NCI-H2081 (cell line): ENCODE data around the gene PKP1.

Experiments
- DNase-seq, 2 experiments: peaks; one replicate each; lab custom pipeline; 2025; lab: John Stamatoyannopoulos, UW

PKP1 gene

DNA sequence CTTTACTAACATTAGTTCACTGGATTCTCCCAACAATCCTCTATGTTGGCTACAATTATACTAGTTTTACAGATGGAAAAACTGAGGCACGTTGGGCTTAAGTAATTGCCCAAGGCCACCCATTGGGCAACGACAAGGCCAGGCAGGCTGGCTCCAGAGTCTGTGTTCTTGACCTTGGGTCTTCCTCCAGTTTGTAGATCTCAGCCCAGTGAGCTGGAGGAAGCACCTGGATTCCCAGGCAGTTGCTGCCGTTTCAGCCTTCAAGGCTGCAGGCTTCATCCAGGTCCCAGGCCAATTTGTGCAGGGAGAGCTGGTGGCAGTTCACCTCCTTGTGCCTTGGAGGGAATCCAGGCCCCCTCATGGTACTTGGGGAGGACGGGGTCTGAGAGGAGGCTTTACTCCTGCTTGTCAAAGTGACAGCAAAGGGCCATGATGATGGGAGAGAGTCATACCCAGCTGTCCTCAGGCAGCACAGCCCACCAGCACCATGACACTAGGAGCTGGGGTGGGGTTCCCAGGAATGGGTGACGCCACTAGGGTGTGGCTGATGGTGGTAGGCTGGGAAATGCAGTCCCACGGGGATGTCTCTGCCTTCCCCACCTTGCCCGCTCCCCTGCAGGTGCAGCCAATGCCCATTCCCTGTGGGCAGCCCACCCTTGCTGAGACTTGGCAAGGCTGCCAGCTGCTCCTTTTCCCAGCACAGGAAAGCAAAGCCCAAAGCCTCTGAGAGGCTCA lies 27.1 kb downstream of the PKP1 start:
- DNase-seq: no peak

DNA sequence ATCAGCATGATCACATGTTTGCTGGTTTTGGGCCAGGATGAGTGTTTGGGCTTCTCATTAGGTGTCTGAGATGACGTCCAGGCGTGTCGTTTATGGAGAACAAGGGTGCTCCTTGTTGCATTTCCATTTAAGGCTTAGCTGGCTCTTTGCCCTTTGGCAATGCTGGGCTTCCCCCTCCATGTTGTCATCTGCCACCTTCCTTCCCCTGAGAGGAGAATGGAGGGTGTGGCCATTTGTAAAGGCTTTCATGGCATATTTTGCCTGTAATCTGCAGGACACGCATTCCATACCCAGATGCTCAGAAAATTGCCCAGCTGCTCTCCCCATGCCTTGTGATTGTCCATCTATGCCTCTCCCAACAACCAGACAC lies 27.7 kb downstream of the PKP1 start:
- DNase-seq: peak; percentile 81 to 91

DNA sequence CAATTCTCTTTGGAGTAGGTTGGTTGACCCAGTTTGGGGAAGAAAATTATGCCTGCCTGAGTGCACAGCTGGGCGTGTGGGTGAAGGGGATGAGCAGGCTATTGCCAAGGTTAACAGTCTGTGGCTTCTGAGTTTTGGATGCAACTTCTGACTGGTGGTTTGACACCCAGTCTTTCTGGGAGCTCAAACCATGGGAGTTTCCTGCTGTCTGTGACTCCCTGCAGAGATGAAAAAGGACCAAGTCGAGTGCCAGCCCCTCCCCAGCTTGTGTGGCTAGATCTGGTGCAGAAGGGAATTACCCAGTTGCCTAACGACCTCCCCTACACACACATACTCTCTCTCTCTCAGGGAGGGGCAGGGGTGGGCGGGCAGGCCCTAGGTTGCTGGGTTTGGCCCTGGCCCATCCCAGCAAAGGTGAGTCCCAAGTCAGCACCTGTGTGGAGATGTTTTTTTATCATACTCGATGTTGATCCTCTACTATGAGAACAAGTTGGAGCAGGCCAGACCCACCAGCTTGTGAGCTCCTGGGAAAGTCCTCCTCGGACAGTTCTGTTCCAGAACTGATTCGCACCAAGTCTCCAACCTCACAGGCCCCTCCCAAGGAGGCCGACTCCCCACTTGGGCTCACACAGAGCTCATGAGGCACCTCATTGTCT lies 28.2 kb downstream of the PKP1 start:
- DNase-seq: peak; percentile 8 to 50

DNA sequence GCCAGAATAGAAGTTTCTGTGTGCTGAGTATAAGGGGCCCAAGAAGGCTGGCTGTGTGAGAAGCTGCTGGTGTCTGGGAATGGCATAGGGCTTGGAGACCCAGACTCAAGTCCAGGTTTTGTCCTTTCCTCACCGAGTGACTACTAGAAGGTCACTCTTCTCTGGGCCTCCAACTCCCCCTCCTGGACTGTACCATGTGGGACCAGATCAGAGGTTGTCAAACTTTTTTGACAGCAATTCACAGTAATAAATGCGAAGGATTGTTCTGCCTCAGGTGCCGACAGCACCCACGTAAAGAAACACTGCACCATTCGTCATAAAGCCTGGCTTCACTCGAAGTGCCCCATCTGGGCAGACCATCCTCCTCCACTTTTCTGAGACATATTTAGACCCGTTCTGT lies 29.0 kb downstream of the PKP1 start:
- DNase-seq: no peak

DNA sequence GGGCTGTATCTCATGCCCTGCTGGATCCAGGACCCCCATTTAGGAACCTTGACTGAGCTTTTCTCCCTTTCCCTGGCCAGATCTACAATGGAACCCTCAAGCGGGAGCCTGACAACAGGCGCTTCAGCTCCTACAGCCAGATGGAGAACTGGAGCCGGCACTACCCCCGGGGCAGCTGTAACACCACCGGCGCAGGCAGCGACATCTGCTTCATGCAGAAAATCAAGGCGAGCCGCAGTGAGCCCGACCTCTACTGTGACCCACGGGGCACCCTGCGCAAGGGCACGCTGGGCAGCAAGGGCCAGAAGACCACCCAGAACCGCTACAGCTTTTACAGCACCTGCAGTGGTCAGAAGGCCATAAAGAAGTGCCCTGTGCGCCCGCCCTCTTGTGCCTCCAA lies 29.8 kb downstream of the PKP1 start:
- DNase-seq: no peak

DNA sequence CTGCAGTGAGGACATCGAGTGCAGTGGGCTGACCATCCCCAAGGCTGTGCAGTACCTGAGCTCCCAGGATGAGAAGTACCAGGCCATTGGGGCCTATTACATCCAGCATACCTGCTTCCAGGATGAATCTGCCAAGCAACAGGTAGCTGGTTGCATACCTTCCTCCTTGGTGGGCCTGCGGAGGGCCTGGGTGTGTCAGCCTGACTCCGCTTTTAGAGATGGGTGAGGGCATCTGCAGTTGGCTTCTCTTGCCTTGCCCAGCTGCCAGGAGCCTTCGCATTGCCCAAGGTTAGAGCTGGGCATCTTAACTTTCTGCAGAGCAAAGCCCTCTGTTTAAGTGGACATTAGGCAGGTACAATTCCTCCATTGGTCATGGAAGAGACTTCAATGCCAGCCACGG lies 33.2 kb downstream of the PKP1 start:
- no peak for DNase-seq

DNA sequence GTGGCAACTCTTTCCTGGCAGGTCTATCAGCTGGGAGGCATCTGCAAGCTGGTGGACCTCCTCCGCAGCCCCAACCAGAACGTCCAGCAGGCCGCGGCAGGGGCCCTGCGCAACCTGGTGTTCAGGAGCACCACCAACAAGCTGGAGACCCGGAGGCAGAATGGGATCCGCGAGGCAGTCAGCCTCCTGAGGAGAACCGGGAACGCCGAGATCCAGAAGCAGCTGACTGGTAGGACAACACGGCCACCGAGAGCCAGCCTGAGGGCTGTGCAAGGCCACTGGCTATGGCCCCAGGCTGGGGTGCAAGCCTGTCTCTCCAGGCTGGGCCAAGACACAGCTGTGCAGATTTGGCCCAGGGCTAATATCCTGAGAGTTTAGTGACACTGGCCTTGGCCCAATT lies 34.2 kb downstream of the PKP1 start:
- DNase-seq: no peak

DNA sequence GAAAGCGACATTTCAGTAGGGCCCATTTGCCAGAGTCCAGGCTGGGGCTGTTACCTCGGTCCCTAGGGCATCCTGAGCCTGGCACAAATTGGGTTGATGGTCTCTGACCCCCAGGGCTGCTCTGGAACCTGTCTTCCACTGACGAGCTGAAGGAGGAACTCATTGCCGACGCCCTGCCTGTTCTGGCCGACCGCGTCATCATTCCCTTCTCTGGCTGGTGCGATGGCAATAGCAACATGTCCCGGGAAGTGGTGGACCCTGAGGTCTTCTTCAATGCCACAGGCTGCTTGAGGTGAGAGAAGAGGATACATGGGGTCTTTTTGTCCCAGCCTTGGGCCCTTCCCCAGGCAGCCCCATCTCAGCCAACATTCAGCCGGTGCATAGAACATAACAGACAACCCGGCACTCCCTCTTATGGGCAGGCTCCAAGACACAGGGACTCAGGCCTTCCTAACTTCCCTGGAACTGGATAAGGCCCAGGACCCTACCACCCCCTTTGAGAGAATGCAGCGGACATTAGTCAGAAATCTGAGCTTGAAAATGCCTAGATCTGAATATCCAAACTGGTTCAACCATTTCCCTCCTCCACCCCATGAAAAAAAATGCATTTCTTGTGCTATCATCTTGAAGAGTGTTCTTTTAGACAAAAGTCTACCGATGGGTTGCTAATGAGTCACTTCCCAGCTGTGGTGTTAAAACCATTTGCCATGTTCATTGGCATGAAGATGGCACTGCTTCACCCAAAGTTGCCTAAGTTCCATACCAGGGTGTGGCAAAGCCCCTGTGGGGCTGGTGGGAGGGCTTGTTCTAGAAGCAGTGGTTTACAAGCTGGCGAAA lies 35.4 kb downstream of the PKP1 start:
- no peak for DNase-seq

DNA sequence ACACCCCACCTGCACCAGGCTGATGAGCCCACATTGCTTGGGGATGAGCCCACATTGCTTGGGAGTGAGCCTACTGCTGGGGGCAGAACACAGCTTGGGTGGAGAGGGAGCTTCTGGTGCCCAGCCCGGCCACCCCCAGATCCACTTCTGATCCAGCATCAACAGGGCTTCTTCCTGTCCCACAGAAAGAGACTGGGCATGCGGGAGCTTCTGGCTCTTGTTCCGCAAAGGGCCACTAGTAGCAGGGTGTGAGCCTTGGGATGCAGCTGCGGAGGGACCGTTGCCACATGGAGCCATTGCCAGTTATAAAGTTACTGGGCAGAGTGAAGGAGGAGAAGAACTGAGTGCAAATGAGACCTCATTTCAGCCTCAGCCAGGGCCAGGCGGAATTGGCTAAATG lies 36.3 kb downstream of the PKP1 start:
- DNase-seq: no peak

DNA sequence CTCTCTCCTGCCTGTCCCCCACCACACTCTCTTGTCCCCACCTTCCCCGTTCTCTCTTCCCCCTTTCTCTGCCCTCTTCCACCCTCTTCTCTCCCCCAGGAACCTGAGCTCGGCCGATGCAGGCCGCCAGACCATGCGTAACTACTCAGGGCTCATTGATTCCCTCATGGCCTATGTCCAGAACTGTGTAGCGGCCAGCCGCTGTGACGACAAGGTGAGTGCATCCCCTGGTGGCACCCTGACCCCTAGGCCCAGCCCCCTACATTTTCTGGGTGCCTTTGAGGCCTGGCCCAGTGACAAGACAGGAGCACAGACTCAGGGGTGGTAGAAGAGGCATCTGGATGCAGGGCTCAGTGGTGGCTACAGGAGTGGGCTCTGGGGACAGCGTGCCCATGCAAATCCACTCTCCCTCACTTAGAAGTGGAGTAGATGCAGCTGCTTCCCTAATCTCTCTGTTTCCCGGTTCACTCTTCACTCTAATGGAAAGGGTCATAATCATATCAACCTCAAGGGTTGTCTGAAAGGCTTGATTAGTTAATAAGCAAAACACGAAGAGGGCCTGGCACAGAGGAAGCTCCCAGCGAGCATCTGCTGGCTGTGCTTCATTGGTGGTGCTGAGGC lies 37.0 kb downstream of the PKP1 start:
- DNase-seq: no peak

DNA sequence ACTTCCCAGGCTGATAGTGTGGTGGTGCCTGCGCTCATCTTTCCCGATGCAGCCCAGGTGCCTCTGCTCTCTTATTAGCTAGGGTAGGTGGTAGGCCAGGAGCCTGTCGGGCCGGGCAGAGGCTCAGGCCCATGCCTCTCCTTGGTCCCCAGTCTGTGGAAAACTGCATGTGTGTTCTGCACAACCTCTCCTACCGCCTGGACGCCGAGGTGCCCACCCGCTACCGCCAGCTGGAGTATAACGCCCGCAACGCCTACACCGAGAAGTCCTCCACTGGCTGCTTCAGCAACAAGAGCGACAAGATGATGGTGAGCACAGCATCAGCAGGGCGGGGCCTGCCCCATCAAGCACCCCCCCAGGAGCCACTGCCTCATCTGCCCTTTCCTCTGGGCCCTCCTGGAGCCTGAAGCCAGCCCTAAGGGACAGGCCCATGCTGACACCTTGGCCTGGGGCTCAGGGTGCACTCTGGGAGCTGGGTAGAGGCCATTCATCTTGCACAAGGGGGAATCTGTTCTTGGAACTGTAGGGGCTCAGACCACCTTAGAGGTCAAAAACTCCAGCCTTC lies 38.6 kb downstream of the PKP1 start:
- no peak for DNase-seq

DNA sequence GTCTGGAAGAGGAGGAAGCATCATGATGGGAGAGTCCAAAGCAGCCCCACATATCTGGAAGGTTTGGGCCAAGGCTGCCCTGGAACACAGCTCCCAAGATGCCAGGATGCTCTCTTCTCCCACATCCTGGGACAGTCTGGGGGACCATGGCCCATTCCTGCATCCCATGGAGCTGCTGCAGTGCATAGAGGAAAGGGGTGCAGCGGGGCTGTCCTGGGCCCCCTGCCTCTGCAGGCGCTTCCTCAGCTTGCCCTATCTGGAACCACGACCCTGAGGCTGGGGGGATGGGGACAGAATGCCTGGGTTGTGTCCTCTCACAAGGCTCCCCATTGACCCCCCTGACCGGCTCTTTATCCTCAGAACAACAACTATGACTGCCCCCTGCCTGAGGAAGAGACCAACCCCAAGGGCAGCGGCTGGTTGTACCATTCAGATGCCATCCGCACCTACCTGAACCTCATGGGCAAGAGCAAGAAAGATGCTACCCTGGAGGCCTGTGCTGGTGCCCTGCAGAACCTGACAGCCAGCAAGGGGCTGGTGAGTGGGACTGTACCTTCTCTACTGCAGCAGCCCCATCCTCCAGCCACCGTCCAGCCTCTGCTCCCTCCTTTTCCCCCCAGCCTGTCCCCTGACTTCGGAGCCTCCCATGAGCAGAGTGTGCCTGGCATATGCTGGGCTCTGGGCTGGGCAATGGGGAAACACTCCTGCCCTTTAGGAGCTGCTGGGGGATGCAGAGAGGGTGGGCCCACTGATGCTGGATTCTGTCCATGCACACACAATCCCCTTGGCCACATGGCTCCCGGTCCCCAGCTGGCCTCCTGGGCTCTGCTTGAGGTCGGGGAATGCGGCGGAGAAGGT lies 39.6 kb downstream of the PKP1 start:
- DNase-seq: no peak

DNA sequence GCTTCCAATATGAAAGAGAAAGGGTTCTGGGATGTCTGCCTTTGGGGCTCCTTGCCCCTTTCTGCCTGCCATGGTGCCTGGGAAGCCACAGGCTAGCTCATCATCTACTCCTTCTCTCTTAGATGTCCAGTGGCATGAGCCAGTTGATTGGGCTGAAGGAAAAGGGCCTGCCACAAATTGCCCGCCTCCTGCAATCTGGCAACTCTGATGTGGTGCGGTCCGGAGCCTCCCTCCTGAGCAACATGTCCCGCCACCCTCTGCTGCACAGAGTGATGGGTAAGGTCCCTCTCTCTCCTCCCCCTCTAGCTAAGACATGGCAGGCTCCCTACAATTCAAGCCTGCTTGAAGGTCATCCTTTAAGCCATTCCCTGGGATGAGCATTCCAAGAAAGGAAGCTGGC lies 41.0 kb downstream of the PKP1 start:
- no peak for DNase-seq

DNA sequence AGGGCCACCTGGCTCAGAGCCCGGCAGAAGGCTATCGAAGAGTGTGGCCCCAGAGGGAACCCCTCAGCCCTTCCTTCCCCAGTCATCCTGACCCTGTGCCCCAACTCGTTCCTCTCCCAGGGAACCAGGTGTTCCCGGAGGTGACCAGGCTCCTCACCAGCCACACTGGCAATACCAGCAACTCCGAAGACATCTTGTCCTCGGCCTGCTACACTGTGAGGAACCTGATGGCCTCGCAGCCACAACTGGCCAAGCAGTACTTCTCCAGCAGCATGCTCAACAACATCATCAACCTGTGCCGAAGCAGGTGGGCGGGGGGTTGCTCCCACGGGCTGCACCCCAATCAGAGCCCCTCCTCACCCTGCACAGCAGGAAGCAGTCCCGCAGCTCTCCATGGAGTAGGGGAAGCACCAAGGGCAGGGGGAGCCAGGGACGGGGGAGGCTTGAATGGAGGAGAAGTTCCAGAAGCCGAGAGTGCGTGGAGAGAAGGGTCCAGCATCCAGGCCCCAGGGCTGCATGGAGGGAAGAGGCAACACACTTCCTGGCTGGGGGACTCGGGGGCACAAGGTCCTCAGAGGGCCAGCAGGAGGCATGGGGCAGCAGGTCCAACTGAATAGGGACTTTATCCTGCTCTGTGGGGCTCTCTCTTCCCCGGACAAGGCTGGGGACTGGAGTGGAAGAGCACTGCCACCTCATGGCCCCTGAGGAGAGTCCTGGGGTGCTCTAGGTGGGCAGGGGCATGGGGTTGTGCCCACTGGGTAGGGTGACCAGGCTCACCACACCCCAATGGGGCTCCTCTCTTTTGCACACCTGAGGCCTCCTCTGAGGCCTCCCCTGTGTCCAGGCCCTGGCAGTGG lies 41.7 kb downstream of the PKP1 start:
- no peak for DNase-seq

DNA sequence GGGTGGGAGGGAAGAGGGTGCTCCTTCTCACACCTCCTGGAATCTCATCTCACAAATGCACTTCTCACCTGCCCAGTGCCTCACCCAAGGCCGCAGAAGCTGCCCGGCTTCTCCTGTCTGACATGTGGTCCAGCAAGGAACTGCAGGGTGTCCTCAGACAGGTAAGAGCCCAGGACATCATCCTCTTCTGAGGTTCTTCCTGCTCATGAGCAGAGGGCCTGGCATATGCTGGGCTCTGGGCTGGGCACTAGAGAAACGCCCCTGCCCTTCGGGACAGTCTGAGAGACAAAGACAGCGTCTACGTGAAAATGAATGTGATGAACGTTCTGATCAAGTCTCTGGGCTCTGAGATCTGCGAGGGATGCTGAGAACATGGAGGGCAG lies 42.4 kb downstream of the PKP1 start:
- no peak for DNase-seq

DNA sequence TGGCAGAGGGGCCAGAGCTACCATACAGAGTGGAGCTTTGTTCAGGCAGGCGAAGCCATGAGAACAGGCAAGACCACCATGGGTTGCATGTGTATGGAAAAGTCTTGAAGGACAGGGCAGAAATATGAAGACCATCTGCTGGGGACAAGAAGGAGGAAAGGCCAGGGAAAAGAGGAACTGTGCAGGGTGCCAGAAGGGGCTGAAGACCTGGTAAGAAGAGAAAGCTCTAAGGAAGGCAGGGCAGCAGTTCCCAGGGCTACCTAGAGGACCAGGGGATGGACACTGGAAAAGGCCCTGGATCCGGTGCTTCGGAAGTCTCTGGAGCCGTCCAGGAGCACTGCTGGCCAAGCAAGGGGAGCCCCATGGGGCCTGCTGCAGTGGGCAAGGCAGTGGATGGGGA lies 43.4 kb downstream of the PKP1 start:
- no peak for DNase-seq

DNA sequence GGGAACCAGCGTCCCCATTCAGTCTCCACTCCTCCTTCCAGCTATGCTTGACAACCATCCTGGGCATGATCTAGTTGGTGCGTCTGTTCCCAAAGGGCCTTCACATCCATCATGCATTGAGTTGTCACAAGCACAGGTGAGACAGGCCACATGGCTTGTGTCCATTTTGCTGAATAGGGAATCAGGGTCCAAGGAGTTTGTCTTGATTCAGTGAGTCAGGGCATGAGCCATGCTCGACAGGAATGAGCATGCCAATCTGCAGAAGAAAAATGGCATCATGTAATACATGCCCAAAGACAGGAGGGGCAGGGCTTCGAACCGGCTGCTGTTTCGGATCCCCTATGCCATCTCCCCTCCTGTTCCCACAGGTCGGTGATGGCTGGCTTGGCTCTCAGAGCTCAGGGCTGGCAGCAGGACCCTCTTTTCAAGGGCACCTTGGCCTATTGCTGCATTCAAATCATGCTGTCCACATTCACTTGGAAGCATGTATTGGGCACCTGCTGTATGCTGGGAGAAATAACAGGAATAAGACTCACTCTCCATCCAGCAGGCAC lies 44.5 kb downstream of the PKP1 start:
- no peak for DNase-seq

DNA sequence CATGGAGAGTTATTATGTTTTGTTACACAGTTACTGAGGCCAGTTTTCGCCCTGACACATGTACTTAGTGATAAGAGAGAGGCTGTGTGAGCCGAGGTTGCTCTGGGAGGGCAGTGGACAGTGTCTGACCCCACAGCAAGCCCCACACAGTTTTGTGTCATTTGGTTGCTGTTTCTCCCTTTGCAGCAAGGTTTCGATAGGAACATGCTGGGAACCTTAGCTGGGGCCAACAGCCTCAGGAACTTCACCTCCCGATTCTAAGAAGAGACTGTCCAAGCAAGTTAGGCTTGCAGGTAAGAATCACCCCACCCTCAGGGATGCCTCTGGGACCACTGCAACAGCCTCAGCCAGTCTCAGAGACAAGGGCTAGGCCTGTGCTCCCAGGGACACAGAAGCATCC lies 45.3 kb downstream of the PKP1 start:
- no peak for DNase-seq

DNA sequence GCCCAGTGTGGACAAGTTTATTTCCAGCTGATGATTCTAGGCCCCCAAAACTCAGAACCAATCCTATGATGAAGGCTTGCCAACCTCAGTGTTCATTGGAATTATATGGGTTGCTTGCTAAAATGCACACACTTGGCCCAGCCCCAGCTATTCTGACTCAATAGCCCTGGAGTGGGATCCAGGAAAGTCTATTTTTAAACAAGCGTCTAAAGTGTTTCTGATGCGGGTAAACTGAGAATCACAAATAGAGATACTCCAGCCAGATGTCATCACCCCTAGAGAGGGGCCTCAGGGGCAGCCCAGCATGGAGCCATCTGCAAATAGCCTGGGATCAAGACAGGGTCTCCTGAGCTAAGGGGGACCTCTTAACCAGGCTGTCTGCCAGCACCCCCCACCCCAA lies 46.0 kb downstream of the PKP1 start:
- DNase-seq: no peak

DNA sequence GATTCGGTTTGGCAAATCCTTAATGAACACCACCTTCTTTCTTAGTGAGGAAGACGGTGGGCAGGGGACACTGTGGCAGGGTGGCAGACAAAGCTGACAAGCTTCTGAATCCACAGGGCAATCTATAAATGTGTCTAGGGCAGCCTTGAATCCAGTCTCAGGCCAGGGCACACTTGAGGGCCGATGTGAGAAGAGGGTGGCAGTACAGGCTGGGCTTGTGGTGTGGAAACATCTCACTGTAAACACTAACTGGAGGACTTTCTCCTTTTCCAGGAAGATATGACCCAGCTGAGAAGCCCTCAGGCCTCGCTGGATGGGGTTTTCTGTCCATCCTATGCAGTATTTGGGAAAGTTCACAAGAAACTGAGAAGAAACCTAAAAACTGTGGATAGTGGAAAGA lies 46.5 kb downstream of the PKP1 start:
- DNase-seq: no peak
